Measurements from ENCODE around the gene PRR23B. TPM values are rescaled to one million over a fixed set of nuclear protein-coding genes. Genes with fewer than 3 reads are reported as not detected.

PRR23B gene
- polyA plus RNA-seq, 1 donor (not counting 4 experiments of a cell fraction or from before 2014, with no cell fraction given): not detected

DNA sequence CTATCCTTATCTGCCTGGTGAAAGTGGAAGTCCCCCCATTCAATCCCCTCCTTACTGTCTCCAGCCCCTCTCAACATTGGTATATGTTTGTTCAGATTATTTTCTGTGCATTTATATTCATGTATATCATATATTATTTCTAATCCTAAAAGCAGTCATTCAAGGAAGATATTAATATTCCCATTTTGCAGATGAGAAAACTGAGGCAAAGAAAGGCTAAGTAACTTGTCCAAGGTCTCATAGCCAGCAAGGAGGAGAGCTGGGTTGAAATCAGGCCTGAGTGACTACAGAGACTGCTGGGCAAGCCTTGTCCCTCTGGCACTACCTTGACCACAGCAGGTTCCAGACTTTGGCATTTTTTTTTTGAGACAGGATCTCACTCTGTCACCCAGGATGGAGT, 44.7 kb downstream of the PRR23B start:
- no peak for FAIRE-seq
- DNase-seq (ENCODE audit: low read depth, low spot score): no peak
- Histone ChIP-seq H3K79me2 (ENCODE audit: control insufficient read depth, insufficient read depth, low read length) (no peaks in the 10 kb centered on the region), H3K9me1 (ENCODE audit: control insufficient read depth, extremely low read depth, insufficient read depth, low read length) (no peaks in the 10 kb centered on the region), H4K20me1 (ENCODE audit: control insufficient read depth, extremely low read depth, insufficient read depth, low read length) (no peaks in the 10 kb centered on the region), H3K4me1 (ENCODE audit: control insufficient read depth, extremely low read depth, insufficient read depth, low read length) (no peaks in the 10 kb centered on the region), H3K27me3 (ENCODE audit: control insufficient read depth, extremely low read depth, insufficient read depth, low read length) (no peaks in the 10 kb centered on the region), H3K36me3 (ENCODE audit: control insufficient read depth in 2 of 2, extremely low read depth in 1 of 2, insufficient read depth in 2 of 2, low read length in 2 of 2) (no peaks in the 10 kb centered on the region), H3K9ac (ENCODE audit: control insufficient read depth, extremely low read depth, insufficient read depth, low read length) (no peak overlapping the region), H3K27ac (ENCODE audit: control insufficient read depth, insufficient read depth, low read length) (no peak overlapping the region), H3K9me3 (ENCODE audit: control insufficient read depth, low read depth, low read length) (no peaks in the 10 kb centered on the region), H3K4me3 (ENCODE audit: control insufficient read depth in 2 of 3, extremely low read depth in 1 of 3, insufficient read depth in 2 of 3, low read depth in 1 of 3, low read length in 3 of 3) (no peak overlapping the region), H2AFZ (ENCODE audit: control insufficient read depth, low read length) (no peak overlapping the region), H3K4me2 (ENCODE audit: control insufficient read depth, extremely low read depth, insufficient read depth, low read depth, low read length) (no peak overlapping the region)
- no peak for TF ChIP-seq EZH2 (IDR thresholded peaks at IDR 0.05; ENCODE audit: low read length)
- no peak for TF ChIP-seq CTCF (optimal IDR thresholded peaks at IDR 0.05 in 1 of 3, IDR thresholded peaks at IDR 0.05 in 1 of 3, conservative IDR thresholded peaks at IDR 0.05 in 1 of 3; ENCODE audit: extremely low read depth in 1 of 3, insufficient read depth in 2 of 3, low read length in 3 of 3)
- dilution Hi-C loops (cut with MboI; ENCODE audit: extremely low pct_ligation_motif_present, low sequenced_read_pairs): no loop called here

- Histone ChIP-seq H3K36me3 (ENCODE audit: control insufficient read depth in 2 of 2, extremely low read depth in 1 of 2, insufficient read depth in 2 of 2, low read length in 2 of 2) (no peaks in the 10 kb centered on the region), H4K20me1 (ENCODE audit: control insufficient read depth, extremely low read depth, insufficient read depth, low read length) (no peaks in the 10 kb centered on the region), H2AFZ (ENCODE audit: control insufficient read depth, low read length) (no peak overlapping the region), H3K9ac (ENCODE audit: control insufficient read depth, extremely low read depth, insufficient read depth, low read length) (no peak overlapping the region), H3K27ac (ENCODE audit: control insufficient read depth, insufficient read depth, low read length) (no peak overlapping the region), H3K4me1 (ENCODE audit: control insufficient read depth, extremely low read depth, insufficient read depth, low read length) (no peaks in the 10 kb centered on the region), H3K79me2 (ENCODE audit: control insufficient read depth, insufficient read depth, low read length) (no peaks in the 10 kb centered on the region), H3K9me1 (ENCODE audit: control insufficient read depth, extremely low read depth, insufficient read depth, low read length) (no peaks in the 10 kb centered on the region), H3K4me2 (ENCODE audit: control insufficient read depth, extremely low read depth, insufficient read depth, low read depth, low read length) (no peak overlapping the region), H3K27me3 (ENCODE audit: control insufficient read depth, extremely low read depth, insufficient read depth, low read length) (no peaks in the 10 kb centered on the region), H3K9me3 (ENCODE audit: control insufficient read depth, low read depth, low read length) (no peaks in the 10 kb centered on the region), H3K4me3 (ENCODE audit: control insufficient read depth in 2 of 3, extremely low read depth in 1 of 3, insufficient read depth in 2 of 3, low read depth in 1 of 3, low read length in 3 of 3) (no peak overlapping the region)
- dilution Hi-C loops (cut with MboI; ENCODE audit: extremely low pct_ligation_motif_present, low sequenced_read_pairs): no loop called here
- no peak for FAIRE-seq
- DNase-seq (ENCODE audit: low read depth, low spot score): no peak
- TF ChIP-seq CTCF (optimal IDR thresholded peaks at IDR 0.05 in 1 of 3, IDR thresholded peaks at IDR 0.05 in 1 of 3, conservative IDR thresholded peaks at IDR 0.05 in 1 of 3; ENCODE audit: extremely low read depth in 1 of 3, insufficient read depth in 2 of 3, low read length in 3 of 3): no peak
Observed at GRCh38 chr3:138975351-138975750, 45.4 kb downstream of the PRR23B start.
